Activated naive CD4-positive, alpha-beta T cell treated with anti-CD3 and anti-CD28 coated beads for 36 hours (primary cell): ENCODE results near the gene SMOC2. TPM values are rescaled to one million over a fixed set of nuclear protein-coding genes. Genes with fewer than 3 reads are reported as not detected.

Source experiments
- CTCF ChIA-PET: fragments of 350-600 bp; sonication (Branson Sonifier 250); formaldehyde crosslinking; loops from one replicate; lab custom pipeline; 2021; ENCODE audit warnings: antibody characterized with exemption; lab: Charles Lee
- DNase-seq: peaks from one replicate; pipeline ENCODE4 v3.0.0-alpha.2; 2020
- H3K27ac Mint-ChIP-seq: one replicate; pipeline ENCODE4 v1.8.0; 2021; ENCODE audit warnings: mild to moderate bottlenecking, mixed read lengths
- H3K27me3 Mint-ChIP-seq: one replicate; pipeline ENCODE4 v1.8.0; 2021; ENCODE audit warnings: low read depth, mixed read lengths
- H3K36me3 Mint-ChIP-seq: one replicate; pipeline ENCODE4 v1.8.0; 2021; ENCODE audit warnings: low read depth, mixed read lengths
- H3K4me1 Mint-ChIP-seq: one replicate; pipeline ENCODE4 v1.8.0; 2021; ENCODE audit warnings: low read depth, mixed read lengths
- H3K4me3 Mint-ChIP-seq: one replicate; pipeline ENCODE4 v1.8.0; 2021; ENCODE audit warnings: mild to moderate bottlenecking, moderate library complexity, mixed read lengths
- H3K9me3 Mint-ChIP-seq: one replicate; pipeline ENCODE4 v1.8.0; 2021; ENCODE audit warnings: mixed read lengths
- intact Hi-C: fragments of 100-400 bp; cut with micrococcal nuclease; formaldehyde crosslinking; loops from one replicate; pipeline ENCODE4 v1.15.1; 2023
- total RNA-seq, 2 experiments: library from RNA; stranded (reverse); gene quantifications; one replicate each; pipeline ENCODE4 v1.2.3, GENCODE V29; 2021

SMOC2 gene
- total RNA-seq, 2 experiments from 2014 or later: not detected

DNA sequence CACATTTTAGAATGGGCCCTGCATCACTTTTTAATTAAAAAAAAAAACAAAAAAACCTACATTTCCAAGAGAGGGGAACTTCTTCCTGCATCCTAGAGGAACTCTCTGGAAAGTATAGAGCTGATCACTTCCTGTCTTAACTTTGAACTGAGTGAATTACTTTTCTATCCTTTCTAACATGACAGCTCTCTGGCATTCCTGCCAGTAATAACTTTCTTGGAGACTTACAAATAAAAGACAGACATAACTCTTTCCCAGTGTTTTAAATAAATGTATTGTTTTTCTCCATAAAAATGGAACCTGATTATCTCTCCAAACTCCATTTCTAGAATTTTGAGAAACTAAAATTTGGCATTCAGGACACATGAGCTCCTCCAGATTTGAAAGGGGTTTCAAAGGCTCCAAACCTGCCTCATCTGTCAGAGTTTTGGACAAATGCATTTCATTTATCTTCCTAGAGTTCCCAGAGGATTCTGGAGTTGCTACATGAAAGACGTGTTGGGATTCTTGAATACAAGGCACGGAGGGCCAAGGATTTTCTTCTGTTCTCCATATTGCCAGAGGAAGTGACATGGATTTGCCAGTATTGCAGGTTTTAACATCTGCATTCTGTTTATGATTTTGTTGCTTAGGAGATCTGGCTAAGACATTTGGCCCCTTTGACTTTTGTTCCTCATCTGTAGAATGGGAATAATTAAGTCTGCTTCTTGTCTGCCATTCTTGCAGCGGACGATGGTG lies 2.0 kb upstream of the SMOC2 start:
- Mint-ChIP-seq H3K9me3 (no peaks in the 10 kb centered on the region), H3K27ac (no peak overlapping the region), H3K36me3 (no peaks in the 10 kb centered on the region), H3K4me1 (no peaks in the 10 kb centered on the region), H3K4me3 (no peak overlapping the region), H3K27me3 (peaks cover 46% of the 10 kb centered on the region)
- DNase-seq: no peak
- CTCF ChIA-PET: no interaction called here
- intact Hi-C loops: no loop called here

DNA sequence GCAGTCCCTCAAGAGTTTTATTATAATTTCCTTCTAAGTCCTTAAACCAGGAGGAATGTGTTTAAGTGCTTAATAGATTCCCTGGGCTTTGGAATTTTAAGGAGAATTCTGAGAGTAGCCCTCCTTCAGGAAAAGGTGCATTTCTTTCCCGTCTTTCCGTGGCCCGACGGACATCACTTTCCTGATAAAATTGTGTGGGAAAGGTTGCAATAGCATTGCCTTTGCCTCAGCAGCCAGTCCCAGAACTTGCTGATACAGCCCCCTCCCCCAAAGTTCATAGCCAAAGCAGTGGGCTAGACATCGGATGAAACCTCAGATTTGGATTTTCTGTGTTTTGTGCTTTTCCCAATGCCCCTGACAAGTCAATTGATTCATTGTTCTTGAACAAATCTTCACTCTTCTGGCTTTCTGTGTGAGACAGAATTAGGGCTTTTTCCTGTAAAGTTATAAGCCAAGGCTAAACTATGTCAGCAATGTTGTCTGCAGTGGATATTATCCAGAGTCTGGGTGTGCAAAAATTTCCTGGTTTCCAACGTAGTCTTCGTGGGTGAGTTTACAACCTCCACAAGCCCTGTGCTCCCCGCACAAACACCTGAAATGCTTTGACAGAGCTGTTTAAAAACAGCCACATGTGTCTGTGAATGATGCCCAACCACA lies 1.1 kb upstream of the SMOC2 start:
- intact Hi-C loops: no loop called here
- no peaks in the 10 kb centered on the region for H3K36me3 Mint-ChIP-seq
- H3K9me3 Mint-ChIP-seq: no peaks in the 10 kb centered on the region
- H3K4me1 Mint-ChIP-seq: no peaks in the 10 kb centered on the region
- H3K4me3 Mint-ChIP-seq: no peak overlapping the region
- no peak overlapping the region for H3K27ac Mint-ChIP-seq
- DNase-seq: no peak
- H3K27me3 Mint-ChIP-seq: peaks cover 53% of the 10 kb centered on the region
- CTCF ChIA-PET: no interaction called here

DNA sequence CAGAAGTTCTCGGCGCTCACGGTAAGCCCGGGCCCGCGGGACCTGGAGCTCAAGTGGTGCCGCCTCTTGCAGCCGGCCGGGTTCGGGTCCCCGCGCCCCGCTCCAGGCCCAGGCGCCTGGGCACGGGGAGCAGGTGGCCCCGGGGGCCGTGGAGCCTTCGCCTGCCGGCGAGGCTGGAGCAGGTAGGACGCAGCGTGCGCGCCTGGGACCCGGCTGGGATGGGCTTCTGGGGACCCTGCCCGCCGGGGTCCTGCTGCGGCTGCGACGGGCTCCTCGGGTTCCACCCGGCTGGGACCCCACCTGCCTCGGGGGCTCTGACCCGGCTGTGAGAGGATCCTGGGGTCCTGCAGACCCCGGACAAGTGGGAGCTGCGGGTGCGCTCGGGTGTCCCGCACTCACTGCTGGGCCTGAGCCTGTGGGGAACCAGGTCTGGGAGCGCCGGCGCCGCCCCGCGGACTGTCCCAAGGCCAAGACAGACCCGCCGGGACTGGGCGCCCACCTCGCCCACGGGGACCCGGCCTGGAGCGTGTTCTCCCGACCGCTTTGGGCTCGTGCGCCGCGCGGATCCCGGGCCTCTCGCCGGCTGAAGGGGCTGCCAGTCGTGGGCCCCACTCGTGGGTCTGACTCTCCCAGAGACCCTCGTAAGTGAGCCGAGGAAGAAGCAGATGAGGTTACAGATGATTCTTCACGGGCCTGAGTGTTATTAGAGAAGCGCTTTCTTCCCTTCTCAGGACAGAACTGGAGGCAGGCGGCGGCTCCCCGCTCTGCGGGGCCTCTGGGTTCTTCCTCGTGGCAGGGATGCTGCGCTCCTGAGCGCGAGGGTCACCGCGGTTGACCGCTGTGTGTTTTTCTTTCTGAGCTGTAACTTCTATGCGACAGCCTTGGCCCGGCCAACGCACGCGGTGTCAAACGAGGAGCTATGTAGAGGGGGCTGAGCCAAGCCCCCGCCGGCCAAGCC lies 729 bp downstream of the SMOC2 start:
- Mint-ChIP-seq H3K9me3 (no peaks in the 10 kb centered on the region), H3K27me3 (peaks cover 58% of the 10 kb centered on the region), H3K27ac (no peak overlapping the region), H3K4me3 (no peak overlapping the region), H3K36me3 (no peaks in the 10 kb centered on the region), H3K4me1 (no peaks in the 10 kb centered on the region)
- intact Hi-C loops: no loop called here
- DNase-seq: no peak
- CTCF ChIA-PET: no interaction called here

DNA sequence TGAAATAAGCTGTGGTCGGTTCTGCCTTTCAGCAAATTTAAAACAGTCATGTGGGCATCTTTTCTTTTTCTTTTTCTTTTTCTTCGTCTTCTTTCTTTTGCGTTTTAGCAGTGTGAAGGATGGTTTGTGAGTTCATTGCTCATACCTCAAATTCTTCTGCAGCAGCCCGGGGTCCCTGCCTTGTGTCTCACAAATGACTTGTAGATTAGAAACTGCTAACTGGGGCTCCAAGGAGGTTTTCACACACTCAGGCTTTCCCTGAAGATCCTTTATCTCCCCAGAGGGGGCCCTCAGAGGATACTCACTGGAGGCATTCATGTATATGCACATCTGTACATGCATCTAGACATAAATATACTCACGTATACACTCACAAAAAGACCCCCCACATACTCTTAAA lies 1.7 kb downstream of the SMOC2 start:
- intact Hi-C loops: no loop called here
- Mint-ChIP-seq H3K36me3 (no peaks in the 10 kb centered on the region), H3K9me3 (no peaks in the 10 kb centered on the region), H3K27ac (no peak overlapping the region), H3K4me3 (no peak overlapping the region), H3K4me1 (no peaks in the 10 kb centered on the region), H3K27me3 (peaks cover 57% of the 10 kb centered on the region)
- CTCF ChIA-PET: no interaction called here
- no peak for DNase-seq

DNA sequence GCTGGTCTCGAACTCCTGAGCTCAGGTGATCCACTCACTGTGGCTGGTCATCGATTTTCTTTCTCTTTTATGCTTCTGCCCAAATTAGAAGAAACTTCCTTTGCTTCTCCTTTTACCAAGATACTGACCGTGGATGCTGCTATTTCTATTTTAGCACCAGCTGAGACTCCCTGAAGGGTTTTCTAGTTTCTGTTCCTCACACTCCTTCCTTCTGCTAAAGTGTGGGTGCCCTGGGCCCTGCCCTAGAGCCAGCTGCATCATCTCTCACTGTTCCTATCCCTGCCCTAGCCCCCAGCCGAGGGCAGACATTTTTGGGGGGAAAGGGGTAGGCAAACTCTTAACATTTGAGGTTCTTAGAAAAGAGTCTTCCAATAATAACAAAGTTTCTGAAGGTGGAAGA lies 6.3 kb downstream of the SMOC2 start:
- no peak for DNase-seq
- Mint-ChIP-seq H3K9me3 (no peaks in the 10 kb centered on the region), H3K27ac (no peak overlapping the region), H3K36me3 (no peaks in the 10 kb centered on the region), H3K27me3 (peaks cover 57% of the 10 kb centered on the region), H3K4me1 (no peaks in the 10 kb centered on the region), H3K4me3 (no peak overlapping the region)
- intact Hi-C loops: no loop called here
- CTCF ChIA-PET: no interaction called here

DNA sequence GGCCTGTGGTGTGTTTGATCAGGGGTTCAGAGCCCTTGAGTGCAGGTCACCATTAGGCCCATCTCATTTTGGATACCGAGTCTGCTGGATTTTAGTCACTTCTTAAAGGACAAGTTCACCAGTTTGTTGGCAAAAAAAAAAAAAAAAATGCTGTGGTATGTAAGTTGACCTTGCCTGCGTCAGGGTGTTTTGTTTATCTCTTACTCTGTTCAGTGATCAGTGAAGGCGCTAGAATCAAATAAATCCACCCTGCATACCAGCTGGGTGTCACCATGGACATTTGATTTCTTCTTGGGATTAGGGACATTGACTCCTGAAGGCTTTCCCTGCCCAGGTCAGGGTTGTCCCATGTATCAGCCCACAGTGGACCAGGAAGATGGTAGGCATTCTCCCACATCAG lies 6.7 kb downstream of the SMOC2 start:
- no peaks in the 10 kb centered on the region for H3K4me1 Mint-ChIP-seq
- peaks cover 54% of the 10 kb centered on the region for H3K27me3 Mint-ChIP-seq
- no peak overlapping the region for H3K4me3 Mint-ChIP-seq
- H3K36me3 Mint-ChIP-seq: no peaks in the 10 kb centered on the region
- CTCF ChIA-PET: no interaction called here
- H3K9me3 Mint-ChIP-seq: no peaks in the 10 kb centered on the region
- H3K27ac Mint-ChIP-seq: no peak overlapping the region
- no peak for DNase-seq
- intact Hi-C loops: no loop called here

DNA sequence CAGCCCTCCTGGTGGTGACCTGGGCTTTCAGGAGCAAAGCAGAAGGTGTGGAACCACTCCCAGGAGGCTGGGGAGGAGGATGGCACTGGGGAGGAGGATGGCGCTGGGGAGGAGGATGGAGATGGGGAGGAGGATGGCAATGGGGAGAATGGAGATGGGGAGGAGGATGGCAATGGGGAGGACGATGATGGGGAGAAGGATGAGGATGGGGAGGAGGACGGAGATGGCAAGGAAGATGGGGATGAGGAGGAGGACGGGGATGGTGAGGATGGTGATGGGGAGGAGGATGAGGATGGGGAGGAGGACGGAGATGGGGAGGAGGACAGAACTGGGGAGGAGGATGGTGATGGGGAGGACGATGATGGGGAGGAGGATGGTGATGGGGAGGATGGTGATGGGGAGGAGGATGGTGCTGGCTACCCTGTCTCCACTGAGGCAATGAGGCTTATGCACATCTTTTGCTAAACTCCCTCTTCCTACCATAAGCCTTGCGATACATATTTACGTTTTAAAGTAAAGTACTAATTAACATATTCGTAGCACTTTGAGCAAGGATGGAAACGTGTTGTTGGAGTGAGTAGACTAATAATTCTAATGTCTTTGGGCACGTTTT lies 7.4 kb downstream of the SMOC2 start:
- Mint-ChIP-seq H3K4me1 (no peaks in the 10 kb centered on the region), H3K9me3 (no peaks in the 10 kb centered on the region), H3K4me3 (no peak overlapping the region), H3K36me3 (no peaks in the 10 kb centered on the region), H3K27me3 (peaks cover 48% of the 10 kb centered on the region), H3K27ac (no peak overlapping the region)
- CTCF ChIA-PET: no interaction called here
- DNase-seq: no peak
- intact Hi-C loops: no loop called here

DNA sequence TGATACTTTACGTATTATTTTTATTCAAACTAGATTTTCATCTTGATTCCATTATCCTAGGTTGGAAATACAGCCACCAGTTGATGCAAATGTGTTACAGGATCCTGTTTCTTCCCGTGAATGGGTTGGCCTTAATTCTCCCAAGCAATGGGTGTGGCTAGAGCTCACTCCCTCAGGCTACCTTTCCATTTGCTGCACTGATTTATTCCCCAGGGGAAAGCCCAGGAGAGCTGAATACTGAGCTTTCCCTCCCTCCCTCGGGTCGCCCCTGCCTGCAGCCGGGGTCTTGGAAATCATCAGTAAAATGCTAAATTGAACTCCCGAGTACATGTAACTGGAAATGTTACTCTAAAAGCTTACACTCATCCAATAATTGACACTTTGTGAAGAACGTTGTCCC lies 9.9 kb downstream of the SMOC2 start:
- Mint-ChIP-seq H3K4me1 (no peaks in the 10 kb centered on the region), H3K36me3 (no peaks in the 10 kb centered on the region), H3K4me3 (no peak overlapping the region), H3K9me3 (no peaks in the 10 kb centered on the region), H3K27ac (no peak overlapping the region), H3K27me3 (peaks cover 37% of the 10 kb centered on the region)
- intact Hi-C loops: no loop called here
- CTCF ChIA-PET: interaction anchor here (0.6 kb wide), 1 partner anchor 337 kb away, joined by 4 read pairs; no protein-coding TSS in a partner anchor
- DNase-seq: no peak

DNA sequence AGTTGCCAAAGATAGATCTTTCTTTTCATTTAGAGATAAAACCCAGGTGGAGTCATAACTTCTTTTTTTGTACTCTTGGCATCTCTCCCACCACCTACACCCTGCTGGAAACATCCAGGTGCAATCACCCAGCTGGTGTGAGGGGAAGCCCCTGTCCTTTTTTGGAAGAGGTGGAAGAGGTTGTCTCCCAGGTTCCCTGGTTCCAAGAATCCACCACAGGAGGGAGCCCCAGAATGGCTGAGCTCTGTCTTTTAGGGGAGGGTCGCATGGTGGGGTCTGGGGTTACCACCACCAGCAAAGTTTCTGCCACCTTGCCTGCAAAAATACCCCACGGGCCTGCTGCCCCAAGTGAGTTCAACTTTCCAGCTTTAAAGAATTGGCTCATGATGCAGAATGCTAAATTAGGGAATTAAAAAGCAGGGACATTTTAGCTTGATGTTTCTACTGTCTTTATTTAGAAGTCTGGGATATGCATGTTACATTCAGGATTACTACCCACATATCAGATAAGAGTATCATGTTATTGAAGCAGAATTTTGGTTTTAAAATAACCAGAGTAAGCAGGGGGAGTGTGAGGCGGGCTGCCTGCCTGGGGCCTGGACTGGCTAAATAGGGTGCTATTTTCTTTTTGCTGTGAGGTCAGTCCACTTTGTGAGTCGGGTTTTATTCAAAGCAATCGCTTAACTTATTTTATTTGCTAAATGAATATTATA lies 11.0 kb downstream of the SMOC2 start:
- H3K27ac Mint-ChIP-seq: no peak overlapping the region
- no peaks in the 10 kb centered on the region for H3K9me3 Mint-ChIP-seq
- no peak overlapping the region for H3K4me3 Mint-ChIP-seq
- CTCF ChIA-PET: no interaction called here
- no peaks in the 10 kb centered on the region for H3K4me1 Mint-ChIP-seq
- DNase-seq: no peak
- no peaks in the 10 kb centered on the region for H3K36me3 Mint-ChIP-seq
- intact Hi-C loops: no loop called here
- peaks cover 32% of the 10 kb centered on the region for H3K27me3 Mint-ChIP-seq

DNA sequence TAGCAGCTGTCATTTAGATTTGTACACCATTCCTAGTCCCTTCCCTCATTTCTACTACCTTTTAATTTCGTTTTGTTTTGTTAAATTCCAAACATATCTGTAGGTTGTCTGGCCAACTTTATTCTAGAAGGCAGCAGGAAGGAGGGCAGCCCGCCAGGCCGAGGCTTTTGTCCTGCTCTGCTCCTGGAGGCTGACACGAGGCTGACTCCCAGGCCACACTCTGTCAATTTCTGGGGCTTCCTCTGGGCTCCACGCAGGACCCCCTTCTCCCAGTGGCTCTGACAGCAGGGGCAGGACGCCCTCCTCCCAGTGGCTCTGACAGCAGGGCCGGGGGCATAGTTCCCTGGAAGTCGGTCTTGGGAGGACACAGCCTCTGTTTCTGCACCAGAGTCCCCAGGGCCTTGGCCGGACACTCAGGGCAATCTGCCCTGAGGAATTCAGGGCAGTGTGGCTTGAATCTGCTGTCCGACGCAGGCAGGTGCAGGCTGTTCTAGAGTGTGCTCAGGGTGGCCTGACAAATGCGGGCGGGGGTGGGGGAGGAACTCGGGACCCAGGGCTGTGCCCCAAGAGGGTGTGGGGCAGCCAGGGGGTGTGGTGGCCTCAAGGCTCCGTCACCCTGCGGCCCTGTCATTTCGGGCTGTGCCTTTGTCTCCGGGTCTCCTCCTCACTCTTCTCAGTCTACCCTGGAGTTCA lies 11.8 kb downstream of the SMOC2 start:
- CTCF ChIA-PET: no interaction called here
- Mint-ChIP-seq H3K27ac (no peak overlapping the region), H3K9me3 (no peaks in the 10 kb centered on the region), H3K4me1 (no peaks in the 10 kb centered on the region), H3K36me3 (no peaks in the 10 kb centered on the region), H3K4me3 (no peak overlapping the region), H3K27me3 (peaks cover 31% of the 10 kb centered on the region)
- no peak for DNase-seq
- intact Hi-C loops: no loop called here

DNA sequence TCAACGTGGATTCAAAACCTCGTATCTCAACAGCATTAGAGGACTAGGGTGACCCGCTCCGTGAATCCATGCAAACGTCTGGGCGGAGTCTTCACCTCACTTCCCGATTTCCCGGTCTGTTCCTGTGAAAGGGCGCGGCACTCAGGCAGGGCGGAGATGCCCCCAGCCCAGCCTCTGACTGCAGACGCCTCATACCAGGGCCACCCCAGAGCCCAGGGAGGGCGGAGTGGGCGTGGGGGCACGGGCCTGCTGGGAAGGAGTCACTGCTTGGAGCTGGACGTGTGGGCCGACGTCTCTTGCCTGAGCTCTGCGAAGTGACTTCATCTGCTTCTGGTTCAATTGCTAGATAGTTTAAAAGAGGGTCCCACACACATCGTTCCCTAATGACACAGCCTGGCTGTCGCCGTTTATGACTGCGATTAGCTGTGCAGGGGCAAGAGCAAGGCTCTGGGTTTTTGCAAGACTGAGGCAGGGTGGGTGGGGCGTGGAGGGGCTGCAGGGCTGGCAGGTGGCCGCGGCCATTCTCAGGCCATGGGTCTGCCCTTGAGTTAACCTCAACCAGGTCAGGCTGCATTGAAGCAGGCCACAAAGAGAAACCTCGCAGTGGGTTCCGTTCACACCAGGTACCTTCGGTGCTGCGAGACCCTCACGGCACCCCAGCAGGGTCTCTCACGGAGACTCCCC lies 15.0 kb downstream of the SMOC2 start:
- H3K4me3 Mint-ChIP-seq: no peak overlapping the region
- CTCF ChIA-PET: no interaction called here
- intact Hi-C loops: no loop called here
- H3K9me3 Mint-ChIP-seq: no peaks in the 10 kb centered on the region
- no peak overlapping the region for H3K27ac Mint-ChIP-seq
- no peaks in the 10 kb centered on the region for H3K4me1 Mint-ChIP-seq
- H3K36me3 Mint-ChIP-seq: no peaks in the 10 kb centered on the region
- no peak for DNase-seq
- H3K27me3 Mint-ChIP-seq: peaks cover 22% of the 10 kb centered on the region
